MG63 (cell line): ENCODE measurements around the gene GATAD2A. TPM values are rescaled to one million over a fixed set of nuclear protein-coding genes. Genes with fewer than 3 reads are reported as not detected.
"Not testable (repeated sequence)": the region's sequence is repeated elsewhere in the genome, so short reads cannot be mapped to it uniquely, and the experiment has no call there.

Experiments
- DNase-seq: peaks from one replicate; pipeline ENCODE4 v3.0.0-alpha.2; 2020
- H3K27me3 ChIP-seq: fragments of 250-450 bp; sonication (Bioruptor Pico); 2 replicates; pipeline ENCODE4 v1.5.1; 2020; ENCODE audit warnings: mild to moderate bottlenecking, moderate library complexity
- H3K36me3 ChIP-seq: fragments of 250-450 bp; sonication (Bioruptor Pico); 2 replicates; pipeline ENCODE4 v1.5.1; 2020; ENCODE audit warnings: mild to moderate bottlenecking, moderate library complexity
- H3K4me3 ChIP-seq: fragments of 250-450 bp; sonication (Bioruptor Pico); 2 replicates; pipeline ENCODE4 v1.5.1; 2020; ENCODE audit warnings: mild to moderate bottlenecking, moderate library complexity
- H3K9me3 ChIP-seq: fragments of 250-450 bp; sonication (Bioruptor Pico); 2 replicates; pipeline ENCODE4 v1.5.1; 2020; ENCODE audit warnings: mild to moderate bottlenecking, moderate library complexity
- total RNA-seq: library from RNA; depleted of rRNA; stranded (reverse); fragments of >200 nt; shearing (Covaris generic); gene quantifications from 2 replicates; pipeline ENCODE4 v1.2.3, GENCODE V29; 2014; ENCODE audit warnings: low replicate concordance

Gene GATAD2A
- total RNA-seq, 1 experiment from 2014 or later, result 69.1 TPM

- H3K36me3 ChIP-seq, result peaks cover 87% of the 10 kb centered on the region
- DNase-seq, result no peak
- no peak overlapping the region for H3K4me3 ChIP-seq
- peaks cover 47% of the 10 kb centered on the region for H3K9me3 ChIP-seq
- no peaks in the 10 kb centered on the region for H3K27me3 ChIP-seq
Measured at GRCh38 chr19:19465436-19466070, 60.1 kb downstream of the GATAD2A start.

GRCh38 chr19:19466201-19466600, 60.7 kb downstream of the GATAD2A start:
- peaks cover 47% of the 10 kb centered on the region for H3K9me3 ChIP-seq
- peaks cover 90% of the 10 kb centered on the region for H3K36me3 ChIP-seq
- H3K27me3 ChIP-seq, result no peaks in the 10 kb centered on the region
- no peak for DNase-seq
- no peak overlapping the region for H3K4me3 ChIP-seq

- H3K36me3 ChIP-seq, result peaks cover 92% of the 10 kb centered on the region
- H3K9me3 ChIP-seq, result peaks cover 47% of the 10 kb centered on the region
- no peak overlapping the region for H3K4me3 ChIP-seq
- no peaks in the 10 kb centered on the region for H3K27me3 ChIP-seq
- DNase-seq, result no peak
Measured at GRCh38 chr19:19468424-19469050, 63.1 kb downstream of the GATAD2A start.

- Histone ChIP-seq H3K36me3 (peaks cover 87% of the 10 kb centered on the region), H3K9me3 (peaks cover 43% of the 10 kb centered on the region), H3K27me3 (no peaks in the 10 kb centered on the region), H3K4me3 (no peak overlapping the region)
- DNase-seq, result no peak
Measured at GRCh38 chr19:19470579-19470978, 65.1 kb downstream of the GATAD2A start.

GRCh38 chr19:19471682-19472081, 66.2 kb downstream of the GATAD2A start:
- peaks cover 81% of the 10 kb centered on the region for H3K36me3 ChIP-seq

GRCh38 chr19:19472106-19472505, 66.6 kb downstream of the GATAD2A start:
- DNase-seq, H3K27me3 ChIP-seq, H3K4me3 ChIP-seq: not testable (repeated sequence)
- Histone ChIP-seq H3K36me3 (peaks cover 81% of the 10 kb centered on the region), H3K9me3 (peaks cover 28% of the 10 kb centered on the region)

More at GRCh38 chr19:19471682-19472081, 66.2 kb downstream of the GATAD2A start:
- no peak overlapping the region for H3K4me3 ChIP-seq
- DNase-seq, result no peak
- no peaks in the 10 kb centered on the region for H3K27me3 ChIP-seq
- H3K9me3 ChIP-seq, result peaks cover 32% of the 10 kb centered on the region

GRCh38 chr19:19475015-19475765, 69.7 kb downstream of the GATAD2A start:
- DNase-seq, result no peak
- Histone ChIP-seq H3K27me3 (no peaks in the 10 kb centered on the region), H3K36me3 (peaks cover 73% of the 10 kb centered on the region), H3K4me3 (no peak overlapping the region), H3K9me3 (no peaks in the 10 kb centered on the region; the same call in 1 of the 2 replicates)

- H3K36me3 ChIP-seq, result peaks cover 74% of the 10 kb centered on the region
- H3K4me3 ChIP-seq, result no peak overlapping the region
- no peaks in the 10 kb centered on the region for H3K9me3 ChIP-seq
- DNase-seq, result no peak
- H3K27me3 ChIP-seq, result no peaks in the 10 kb centered on the region
Measured at GRCh38 chr19:19475849-19476828, 70.7 kb downstream of the GATAD2A start.

GRCh38 chr19:19477705-19478383, 72.4 kb downstream of the GATAD2A start:
- Histone ChIP-seq H3K27me3 (no peaks in the 10 kb centered on the region), H3K36me3 (peaks cover 78% of the 10 kb centered on the region), H3K4me3 (no peak overlapping the region), H3K9me3 (no peaks in the 10 kb centered on the region)
- DNase-seq, result no peak

GRCh38 chr19:19480688-19481087, 75.2 kb downstream of the GATAD2A start:
- Histone ChIP-seq H3K9me3 (no peaks in the 10 kb centered on the region), H3K36me3 (peaks cover 70% of the 10 kb centered on the region), H3K4me3 (no peak overlapping the region), H3K27me3 (no peaks in the 10 kb centered on the region)
- no peak for DNase-seq

- Histone ChIP-seq H3K4me3 (no peak overlapping the region), H3K9me3 (no peaks in the 10 kb centered on the region), H3K36me3 (peaks cover 61% of the 10 kb centered on the region), H3K27me3 (no peaks in the 10 kb centered on the region)
- DNase-seq, result no peak
Measured at GRCh38 chr19:19482809-19483596, 77.5 kb downstream of the GATAD2A start.

- no peaks in the 10 kb centered on the region for H3K9me3 ChIP-seq
- no peak for DNase-seq
- H3K27me3 ChIP-seq, result no peaks in the 10 kb centered on the region
- H3K36me3 ChIP-seq, result peaks cover 51% of the 10 kb centered on the region
- H3K4me3 ChIP-seq, result no peak overlapping the region
Measured at GRCh38 chr19:19485161-19485997, 79.9 kb downstream of the GATAD2A start.

GRCh38 chr19:19485998-19486290, 80.5 kb downstream of the GATAD2A start:
- Histone ChIP-seq H3K9me3 (no peaks in the 10 kb centered on the region), H3K36me3 (peaks cover 50% of the 10 kb centered on the region), H3K27me3 (no peaks in the 10 kb centered on the region), H3K4me3 (no peak overlapping the region)
- no peak for DNase-seq

GRCh38 chr19:19486343-19487076, 81.0 kb downstream of the GATAD2A start:
- peaks cover 50% of the 10 kb centered on the region for H3K36me3 ChIP-seq
- H3K27me3 ChIP-seq, result no peaks in the 10 kb centered on the region
- no peaks in the 10 kb centered on the region for H3K9me3 ChIP-seq
- no peak overlapping the region for H3K4me3 ChIP-seq
- DNase-seq, result no peak
